Activated T-cell treated with anti-CD3 and anti-CD28 coated beads for 48 hours (primary cell): ENCODE results near the gene PRMT3.
A peak's percentile ranks its signal among the peaks of the same experiment; 100 is the strongest.
"Not testable (repeated sequence)": the region's sequence is repeated elsewhere in the genome, so short reads cannot be mapped to it uniquely, and the experiment has no call there.

Source experiments
- DNase-seq: peaks from one replicate; pipeline ENCODE4 v3.0.0-alpha.2; 2020; ENCODE audit warnings: low read depth

The PRMT3 gene

GRCh38 chr11:20374741-20375300, 12.7 kb upstream of the PRMT3 start:
- DNase-seq, result no peak

DNA sequence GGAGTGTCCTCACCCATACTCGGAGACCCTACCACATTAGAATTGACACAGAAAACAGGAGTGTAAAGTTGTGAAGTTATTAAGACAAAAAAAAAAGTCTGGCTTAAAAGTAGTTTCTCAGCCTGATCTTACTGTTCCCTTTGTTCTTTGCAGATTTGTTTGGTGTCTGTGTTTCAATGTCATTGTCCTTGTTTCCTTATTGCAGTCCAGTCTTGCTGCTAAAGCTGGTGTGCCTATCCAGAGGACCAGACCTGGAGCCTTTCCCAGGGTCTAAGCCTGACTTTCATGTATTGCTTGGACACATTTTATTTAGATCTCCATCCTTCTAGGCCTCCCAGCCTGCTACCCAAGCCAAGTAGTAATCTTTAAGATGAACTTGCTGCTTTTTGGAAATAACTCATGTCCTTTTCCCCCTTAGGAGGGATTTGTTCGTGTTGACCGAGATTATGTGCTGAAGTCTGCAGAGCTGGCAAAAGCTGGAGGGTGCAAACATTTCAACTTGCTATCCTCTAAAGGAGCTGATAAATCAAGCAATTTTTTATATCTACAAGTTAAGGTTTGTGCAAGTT, 11.3 kb upstream of the PRMT3 start:
- no peak for DNase-seq

GRCh38 chr11:20385996-20386395, 1.5 kb upstream of the PRMT3 start:
- not testable (repeated sequence) for DNase-seq

GRCh38 chr11:20388096-20389055, 860 bp downstream of the PRMT3 start:
- DNase-seq, result peak; percentile 21

GRCh38 chr11:20397281-20397680, 9.8 kb downstream of the PRMT3 start:
- no peak for DNase-seq

- no peak for DNase-seq
Measured at GRCh38 chr11:20399498-20399897, 12.0 kb downstream of the PRMT3 start.

DNA sequence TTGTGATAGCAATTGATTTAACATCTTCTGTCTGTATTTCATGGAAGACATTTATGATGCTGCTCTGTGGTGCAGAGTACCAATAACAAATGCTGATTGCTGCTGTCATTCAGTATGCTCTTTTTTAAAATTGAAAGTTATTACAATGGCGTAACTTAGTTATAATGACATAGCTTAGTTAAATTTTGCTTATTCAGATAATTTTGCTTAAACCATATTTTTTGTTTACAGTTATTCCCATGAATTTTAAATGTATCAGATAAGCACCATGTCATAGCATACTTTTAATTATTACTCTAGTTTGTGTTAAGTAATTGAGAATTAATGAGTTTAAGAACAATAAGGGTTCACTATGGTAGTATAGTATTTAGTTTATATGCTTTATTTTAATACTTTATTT, 15.5 kb downstream of the PRMT3 start:
- no peak for DNase-seq

DNA sequence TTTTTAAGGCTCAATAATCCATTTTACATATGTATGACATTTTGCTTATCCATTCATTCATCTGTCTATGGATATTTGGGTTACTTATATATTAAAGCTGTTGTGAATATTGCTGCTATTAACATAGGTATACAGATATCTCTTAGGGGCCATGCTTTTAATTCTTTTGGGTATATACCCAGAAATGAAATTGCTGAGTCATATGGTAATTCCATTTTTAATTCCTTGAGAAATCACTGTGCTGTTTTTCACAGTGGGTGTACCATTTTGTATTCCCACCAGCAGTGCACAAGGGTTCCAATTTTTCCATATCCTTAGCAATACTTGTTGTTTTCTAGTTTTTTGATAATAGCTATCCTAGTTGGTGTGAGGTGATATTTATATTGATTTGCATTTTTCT, 19.0 kb downstream of the PRMT3 start:
- no peak for DNase-seq

DNA sequence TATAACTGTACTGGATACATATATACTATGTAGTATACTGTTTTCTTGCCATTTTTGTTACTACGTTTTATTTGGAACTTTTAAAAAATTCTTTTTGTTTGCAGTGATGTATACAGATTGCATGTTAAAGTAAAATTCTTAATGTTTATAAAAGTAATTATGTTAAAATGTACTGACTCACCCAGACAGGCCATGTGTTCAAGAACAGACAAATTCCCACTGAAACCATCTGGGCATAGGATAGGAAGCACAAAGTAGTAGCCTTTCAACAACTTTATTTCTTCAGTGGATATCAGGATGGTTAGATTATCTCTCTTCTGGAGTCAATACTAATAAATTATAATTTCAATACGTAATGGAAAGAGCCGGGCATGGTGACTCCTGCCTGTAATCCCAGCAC, 19.8 kb downstream of the PRMT3 start:
- no peak for DNase-seq

GRCh38 chr11:20415432-20415831, 27.9 kb downstream of the PRMT3 start:
- no peak for DNase-seq

DNA sequence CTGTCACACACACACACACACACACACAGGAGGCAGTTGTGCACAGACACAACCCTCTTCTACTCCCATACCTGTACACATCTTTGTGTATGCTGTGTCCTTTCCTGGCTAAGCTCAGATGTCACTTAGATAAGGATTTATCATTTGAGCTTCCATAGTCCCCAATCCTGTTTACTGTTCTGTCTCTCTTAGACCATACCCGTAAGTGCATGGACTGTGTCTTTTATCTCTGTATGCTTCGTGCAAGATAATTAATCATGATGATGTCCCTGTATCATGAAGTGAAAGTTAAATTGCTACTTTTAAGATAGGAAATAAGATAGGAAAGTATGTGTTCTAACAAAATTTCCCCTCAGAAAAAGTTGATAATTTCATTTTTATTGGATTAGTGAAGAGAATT, 30.3 kb downstream of the PRMT3 start:
- DNase-seq, result no peak

DNA sequence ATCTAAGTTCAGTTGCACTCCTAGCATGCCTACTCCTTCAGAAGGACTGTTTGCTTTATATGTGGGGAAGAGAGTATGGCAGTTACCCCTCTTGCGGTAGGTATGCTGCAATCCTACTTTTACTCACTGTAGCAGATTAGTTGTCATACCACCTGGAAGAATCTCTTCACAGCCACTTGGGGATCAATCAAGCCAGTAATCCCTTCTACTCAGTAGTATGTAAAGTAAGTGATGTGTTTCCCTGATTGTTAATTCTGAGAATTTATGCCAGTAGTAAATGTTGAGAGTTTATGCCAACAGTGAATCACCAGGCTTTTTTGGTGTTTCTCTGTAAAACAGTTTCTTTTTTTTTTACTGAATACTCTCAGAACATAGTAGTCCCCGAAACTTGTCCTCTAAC, 34.4 kb downstream of the PRMT3 start:
- no peak for DNase-seq

DNA sequence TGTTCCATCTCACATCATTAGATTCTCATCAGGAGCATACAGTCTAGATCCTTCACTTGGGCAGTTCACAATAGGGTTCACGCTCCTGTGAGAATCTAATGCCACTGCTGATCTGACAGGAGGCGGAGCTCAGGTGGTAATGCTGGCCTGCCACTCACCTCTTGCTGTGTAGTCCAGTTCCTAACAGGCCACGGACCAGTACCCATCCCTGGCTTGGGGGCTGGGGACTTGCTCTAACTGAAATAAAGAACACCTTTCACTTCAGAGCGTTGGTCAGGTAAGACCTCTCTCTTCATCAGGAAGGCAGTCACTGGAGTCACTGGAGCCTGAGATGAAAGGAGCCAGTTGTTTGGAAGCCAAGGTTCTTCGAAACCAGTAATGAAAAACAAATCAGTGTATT, 41.7 kb downstream of the PRMT3 start:
- DNase-seq, result no peak

DNA sequence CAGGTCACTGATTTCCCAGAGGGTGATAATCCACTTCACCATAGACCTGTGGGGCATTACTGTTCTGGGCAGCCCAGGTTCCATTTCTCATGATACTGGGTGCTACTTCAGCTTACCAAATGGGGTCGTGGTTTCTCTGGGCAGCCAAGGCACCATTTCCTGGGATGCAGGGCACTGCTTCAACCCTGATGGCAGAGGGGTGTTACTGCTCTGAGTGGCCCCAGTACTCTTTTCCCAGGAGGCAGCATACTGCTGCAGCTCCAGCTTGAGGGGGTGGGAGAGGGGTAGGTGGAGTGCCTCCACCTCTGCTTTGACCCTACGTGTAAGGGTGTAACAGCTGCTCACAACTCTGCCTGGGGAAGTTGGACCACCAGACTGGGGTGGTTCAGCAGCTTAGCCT, 51.1 kb downstream of the PRMT3 start:
- DNase-seq, result no peak

DNA sequence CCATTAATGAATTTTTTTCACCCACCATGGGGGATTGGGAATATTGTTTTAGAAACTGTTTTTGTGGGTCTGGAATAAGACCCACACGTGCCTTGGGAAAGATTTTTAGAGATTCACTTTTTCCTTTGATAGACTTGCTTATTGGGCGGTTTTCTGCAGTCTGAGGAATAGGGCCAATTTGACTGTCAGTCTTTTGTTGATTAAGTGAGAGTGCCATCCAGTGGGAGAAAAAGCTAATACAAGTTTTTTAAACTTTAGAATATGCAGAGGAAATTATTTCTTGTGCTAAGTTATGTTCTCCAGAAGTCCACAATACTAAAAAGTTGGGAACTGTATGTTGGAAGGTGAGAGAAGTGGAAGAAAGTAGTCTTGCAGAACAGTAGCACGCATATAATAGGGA, 56.1 kb downstream of the PRMT3 start:
- no peak for DNase-seq

- no peak for DNase-seq
Measured at GRCh38 chr11:20444535-20444934, 57.0 kb downstream of the PRMT3 start.

DNA sequence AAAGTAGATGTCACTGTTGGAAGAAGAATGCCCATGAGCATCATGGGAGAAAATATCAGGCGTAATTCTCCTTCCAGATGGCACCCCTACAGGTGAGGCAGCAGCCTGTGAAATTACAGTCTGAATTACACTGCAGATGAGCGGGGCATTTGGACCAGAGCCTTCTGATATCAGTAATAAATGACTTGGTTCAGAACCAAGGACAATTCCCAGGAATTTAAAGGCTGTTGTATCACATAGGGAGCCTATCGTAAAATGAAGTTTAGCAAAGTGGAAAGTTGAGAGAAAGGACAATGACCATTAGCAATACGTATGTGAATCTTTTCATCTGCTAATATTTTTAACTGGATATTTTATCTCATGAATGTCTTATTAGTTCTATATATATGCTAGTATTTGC, 61.3 kb downstream of the PRMT3 start:
- no peak for DNase-seq

GRCh38 chr11:20450829-20451228, 63.3 kb downstream of the PRMT3 start:
- no peak for DNase-seq

DNA sequence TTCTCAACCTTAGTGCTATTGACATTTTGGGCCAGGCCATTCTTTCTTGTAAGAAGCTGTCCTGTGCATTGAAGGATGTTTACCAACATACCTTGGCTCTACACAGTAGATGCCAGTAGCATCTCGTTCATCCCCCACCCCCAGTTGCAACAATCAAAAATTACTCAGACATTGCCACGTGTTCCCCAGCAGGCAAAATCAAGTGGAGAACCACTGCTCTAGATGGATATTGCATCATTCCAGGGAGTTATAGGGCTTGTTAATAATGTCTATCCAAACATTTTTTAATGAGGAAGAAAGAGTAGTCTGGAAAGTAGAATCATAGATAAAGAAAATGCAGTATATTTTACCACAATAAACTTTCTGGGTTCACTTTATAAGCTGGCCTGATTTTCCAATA, 64.1 kb downstream of the PRMT3 start:
- DNase-seq, result no peak

DNA sequence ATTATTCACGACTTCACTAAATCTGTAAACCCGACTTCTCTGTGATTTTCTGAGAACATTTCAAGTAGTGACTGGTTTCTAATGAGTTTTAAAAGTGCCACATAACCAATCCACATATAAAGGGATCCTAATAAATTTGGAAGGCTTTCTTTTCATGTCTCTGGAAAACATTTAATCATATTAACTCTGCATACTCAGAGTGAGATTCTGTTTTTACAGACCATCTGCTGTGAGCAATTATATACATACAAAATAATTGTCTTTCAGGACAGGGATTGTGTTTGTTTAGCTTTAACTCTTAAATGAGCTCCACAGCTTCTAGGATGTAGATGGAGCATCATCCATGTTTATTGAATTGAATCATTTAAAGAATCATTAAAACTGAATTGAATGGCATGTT, 65.1 kb downstream of the PRMT3 start:
- DNase-seq, result no peak

DNA sequence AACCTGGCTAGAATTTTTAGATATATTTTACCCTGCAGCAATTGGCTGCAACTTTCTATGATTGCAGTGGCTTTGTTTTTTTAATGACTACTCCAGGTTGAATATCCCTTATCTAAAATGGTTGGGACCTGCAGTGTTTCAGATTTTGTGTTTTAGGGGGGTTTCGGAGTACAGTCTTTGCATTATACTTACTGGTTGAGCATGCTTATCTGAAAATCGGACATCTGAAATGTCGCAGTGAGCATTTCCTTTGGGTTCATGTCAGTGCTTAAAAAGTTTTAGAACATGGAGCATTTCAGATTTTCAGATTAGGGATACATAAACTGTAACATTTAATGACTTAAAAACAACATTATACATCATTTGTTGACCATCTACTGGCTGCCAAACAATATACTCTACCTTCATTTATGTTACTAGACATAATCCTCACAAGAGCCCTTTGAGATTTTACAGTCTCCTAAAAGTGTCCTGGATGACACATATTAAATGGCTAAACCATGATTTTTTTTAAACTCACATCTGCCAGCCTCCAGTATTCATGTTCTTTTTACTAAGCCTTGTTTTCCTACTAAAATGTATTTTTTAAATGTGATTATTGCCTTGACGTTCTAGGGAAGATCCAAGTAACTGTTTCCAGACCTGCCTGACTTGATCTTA, 66.3 kb downstream of the PRMT3 start:
- DNase-seq, result no peak

- DNase-seq, result no peak
Measured at GRCh38 chr11:20457001-20457799, 69.7 kb downstream of the PRMT3 start.
